HG03565 (cell line): ENCODE data around the gene RASIP1.

Experiments
- ATAC-seq: cut with Tn5 transposase; IDR thresholded peaks from one replicate; pipeline ENCODE4 v1.9.1; 2021; ENCODE audit warnings: mild to moderate bottlenecking, moderate library complexity; ENCODE audit not compliant: unreplicated experiment

RASIP1 gene

DNA sequence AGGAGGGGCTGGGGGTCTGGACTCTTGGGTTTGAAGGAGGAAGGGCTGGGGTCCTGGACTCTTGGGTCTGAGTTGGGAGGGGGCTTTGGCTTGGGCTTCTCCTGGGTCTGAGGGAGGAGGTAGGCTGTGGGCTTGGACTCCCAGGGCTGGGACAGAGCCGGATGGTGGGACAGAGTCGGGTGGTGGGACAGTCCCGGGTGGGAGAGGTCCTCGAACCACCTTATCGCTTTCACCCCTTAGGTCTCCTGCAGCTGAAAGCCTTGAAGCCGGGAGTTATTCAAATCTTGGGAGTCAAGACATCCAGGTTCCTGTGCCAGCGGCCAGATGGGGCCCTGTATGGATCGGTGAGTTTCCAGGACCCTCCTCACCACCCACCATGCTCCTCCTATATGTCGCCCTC lies 16.3 kb upstream of the RASIP1 start:
- no peak for ATAC-seq

GRCh38 chr19:48756212-48756611 lies 15.8 kb upstream of the RASIP1 start:
- no peak for ATAC-seq

DNA sequence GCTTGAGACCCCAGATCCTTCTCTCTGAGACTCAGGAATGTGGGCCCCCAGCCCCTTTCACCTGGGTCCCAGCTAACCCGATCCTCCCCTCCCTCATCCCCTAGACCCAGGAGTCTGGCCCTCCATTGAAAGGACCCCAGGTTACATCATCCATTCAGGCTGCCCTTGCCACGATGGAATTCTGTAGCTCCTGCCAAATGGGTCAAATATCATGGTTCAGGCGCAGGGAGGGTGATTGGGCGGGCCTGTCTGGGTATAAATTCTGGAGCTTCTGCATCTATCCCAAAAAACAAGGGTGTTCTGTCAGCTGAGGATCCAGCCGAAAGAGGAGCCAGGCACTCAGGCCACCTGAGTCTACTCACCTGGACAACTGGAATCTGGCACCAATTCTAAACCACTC lies 15.4 kb upstream of the RASIP1 start:
- no peak for ATAC-seq

DNA sequence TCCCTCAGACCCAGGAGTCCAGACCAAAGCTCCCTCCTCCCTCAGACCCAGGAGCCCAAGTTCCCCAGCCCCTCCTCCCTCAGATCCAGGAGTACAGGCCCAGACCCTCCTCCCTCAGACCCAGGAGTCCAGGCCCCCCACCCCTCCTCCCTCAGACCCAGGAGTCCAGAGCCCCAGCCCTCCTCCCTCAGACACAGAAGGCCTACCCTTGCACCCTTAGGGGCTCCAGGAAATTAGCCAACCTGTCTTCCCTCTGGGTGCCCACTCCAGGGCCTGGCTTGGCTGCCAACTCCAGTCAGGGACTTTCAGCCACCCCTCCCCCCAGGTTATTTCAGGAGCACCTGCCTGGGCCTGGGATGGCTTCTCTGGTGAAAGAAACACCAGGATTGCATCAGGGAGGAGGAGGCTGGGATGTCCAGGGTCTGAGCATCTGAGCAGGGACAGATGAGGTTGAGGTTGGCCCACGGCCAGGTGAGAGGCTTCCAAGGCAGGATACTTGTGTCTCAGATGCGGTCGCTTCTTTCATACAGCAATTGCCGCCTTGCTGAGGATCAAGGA lies 14.8 kb upstream of the RASIP1 start, which contains the start of gene FGF21:
Gene FGF21 (plus strand): TSS at position 441 of the 558 bp plus-strand sequence. CDS start 713 bp downstream, outside the sequence.
- ATAC-seq: no peak

GRCh38 chr19:48752496-48753365 lies 12.3 kb upstream of the RASIP1 start, which contains the start of gene FUT1:
FUT1 (minus strand) TSS chr19:48752641; CDS start chr19:48751281, 1,360 bp downstream.
- ATAC-seq: no peak

- no peak for ATAC-seq
Measured at GRCh38 chr19:48751845-48752495, 11.6 kb upstream of the RASIP1 start.

- ATAC-seq: no peak
Measured at GRCh38 chr19:48750771-48751504, 10.5 kb upstream of the RASIP1 start.

GRCh38 chr19:48750351-48750750 lies 9.9 kb upstream of the RASIP1 start:
- no peak for ATAC-seq

GRCh38 chr19:48749571-48750198 lies 9.3 kb upstream of the RASIP1 start:
- ATAC-seq: no peak

GRCh38 chr19:48746738-48747575 lies 6.5 kb upstream of the RASIP1 start, which contains the start of gene IZUMO1:
IZUMO1 (minus strand) TSS chr19:48746909; CDS start chr19:48745859, 1,050 bp downstream.
- ATAC-seq: no peak

- no peak for ATAC-seq
Measured at GRCh38 chr19:48746110-48746509, 5.7 kb upstream of the RASIP1 start.

- ATAC-seq: no peak
Measured at GRCh38 chr19:48745208-48745995, 5.0 kb upstream of the RASIP1 start.

DNA sequence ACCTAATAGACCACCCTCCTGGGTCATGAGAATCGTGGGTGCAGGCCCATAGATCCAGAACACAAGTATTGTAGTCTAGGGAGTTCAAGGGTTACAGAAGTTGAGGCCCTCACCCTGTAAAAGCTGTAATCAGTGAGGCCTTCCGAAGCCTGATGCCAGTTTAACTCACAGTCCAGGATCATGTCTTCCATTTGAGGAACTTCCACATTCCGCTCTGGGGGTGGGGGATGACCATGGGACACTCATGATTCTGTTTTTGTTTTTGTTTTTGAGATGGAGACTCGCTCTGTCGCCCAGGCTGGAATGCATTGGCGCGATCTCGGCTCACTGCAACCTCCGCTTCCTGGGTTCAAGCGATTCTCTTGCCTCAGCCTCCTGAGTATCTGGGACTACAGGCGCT lies 1.7 kb upstream of the RASIP1 start:
- no peak for ATAC-seq

DNA sequence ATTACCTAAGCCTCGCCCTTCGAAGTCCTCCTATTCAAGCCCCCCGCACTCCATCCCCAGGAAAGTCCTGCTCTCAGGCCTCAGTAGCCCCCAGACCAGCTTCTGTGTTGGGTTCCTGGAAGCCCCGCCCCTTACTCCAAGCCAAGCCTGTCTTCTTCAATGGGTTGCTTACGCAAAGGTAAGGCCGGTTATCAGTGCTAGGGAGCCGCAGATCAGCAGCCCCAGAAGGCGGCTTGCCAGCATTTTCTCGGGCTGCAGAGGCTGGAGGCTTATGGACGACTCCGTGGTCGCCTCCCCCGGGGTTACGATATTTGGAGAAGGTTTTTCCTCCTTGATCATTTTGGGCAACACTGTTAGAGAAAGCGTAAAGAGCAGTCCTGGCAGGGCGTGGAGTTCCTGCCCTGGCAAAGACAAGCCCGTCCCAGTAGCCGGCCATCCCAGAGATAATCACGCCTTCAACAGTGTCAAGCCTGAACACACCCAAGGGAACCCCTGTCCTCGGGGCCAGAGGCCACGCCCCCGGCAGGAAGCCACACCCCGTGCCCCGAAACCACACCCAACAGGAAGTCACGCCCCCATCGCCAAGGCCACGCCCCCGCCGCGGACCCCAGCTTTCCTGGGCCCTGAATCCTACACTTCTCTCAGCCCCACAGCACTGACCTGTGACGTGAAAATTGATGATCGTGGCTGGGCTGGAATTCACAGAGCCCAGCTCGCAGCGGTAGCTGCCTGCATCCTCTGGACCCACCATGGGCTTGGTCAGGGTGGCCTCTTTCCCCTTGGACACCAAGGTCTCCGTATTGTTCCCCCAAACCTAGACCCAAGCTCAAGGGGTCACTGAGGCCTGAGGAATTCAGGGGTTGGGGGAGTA lies 954 bp upstream of the RASIP1 start:
- no peak for ATAC-seq

- no peak for ATAC-seq
Measured at GRCh38 chr19:48739404-48740163, 826 bp downstream of the RASIP1 start.

DNA sequence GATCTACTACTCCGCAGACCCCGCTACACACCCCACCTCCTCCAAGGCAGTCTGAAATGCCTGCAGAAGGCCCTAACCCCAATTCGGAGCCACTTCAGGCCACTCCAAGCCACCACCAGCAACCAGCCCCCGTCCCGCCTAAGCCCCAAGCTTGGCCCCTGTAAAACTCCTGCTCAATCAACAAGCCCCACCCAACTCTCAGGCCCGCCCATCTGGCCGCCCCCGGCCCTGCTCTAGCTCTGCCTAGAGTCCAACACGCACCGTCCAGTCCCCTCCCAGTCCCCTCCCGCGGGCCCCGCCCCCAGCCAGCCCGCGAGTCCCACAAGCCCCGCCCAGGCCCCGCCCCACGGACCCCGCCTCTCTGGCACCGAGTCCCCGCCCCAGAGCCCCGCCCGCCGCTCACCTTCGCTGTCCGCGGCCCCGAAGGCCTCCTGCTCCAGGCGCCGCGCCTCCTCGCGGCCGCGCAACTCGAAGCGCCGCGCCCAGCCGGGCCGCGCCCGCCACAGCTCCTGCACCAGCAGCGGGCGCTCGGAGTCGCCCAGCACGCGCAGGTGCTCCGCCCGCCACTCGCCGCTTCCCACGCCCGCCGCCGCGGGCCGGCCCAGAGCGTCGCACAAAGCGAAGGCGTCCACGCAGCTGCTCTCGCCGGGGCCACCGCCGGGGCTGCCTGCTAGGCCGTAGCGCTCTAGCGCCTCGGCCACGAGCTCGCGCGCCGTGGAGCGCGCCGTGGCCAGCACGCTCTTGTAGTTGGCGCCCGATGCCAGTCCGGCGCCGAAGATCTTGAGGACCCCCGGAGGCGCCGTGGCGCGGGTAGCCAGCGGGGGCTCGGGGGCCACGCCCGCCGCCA lies 1.6 kb downstream of the RASIP1 start:
- peak; percentile 76 for ATAC-seq
